Dermis blood vessel endothelial cell (primary cell): ENCODE measurements around the gene CAMK1D. TPM values are rescaled to one million over a fixed set of nuclear protein-coding genes. Genes with fewer than 3 reads are reported as not detected.
"Not testable (repeated sequence)": the region's sequence is repeated elsewhere in the genome, so short reads cannot be mapped to it uniquely, and the experiment has no call there.

Experiments used
- DNase-seq: peaks from one replicate; pipeline ENCODE4 v3.0.0; 2010
- total RNA-seq: library from RNA; depleted of rRNA; stranded (reverse); fragments of >200 nt; gene quantifications from 2 replicates; pipeline ENCODE4 v1.2.3, GENCODE V29; 2014

Gene CAMK1D
- total RNA-seq, 1 donor from 2014 or later: 0.85 TPM

DNA sequence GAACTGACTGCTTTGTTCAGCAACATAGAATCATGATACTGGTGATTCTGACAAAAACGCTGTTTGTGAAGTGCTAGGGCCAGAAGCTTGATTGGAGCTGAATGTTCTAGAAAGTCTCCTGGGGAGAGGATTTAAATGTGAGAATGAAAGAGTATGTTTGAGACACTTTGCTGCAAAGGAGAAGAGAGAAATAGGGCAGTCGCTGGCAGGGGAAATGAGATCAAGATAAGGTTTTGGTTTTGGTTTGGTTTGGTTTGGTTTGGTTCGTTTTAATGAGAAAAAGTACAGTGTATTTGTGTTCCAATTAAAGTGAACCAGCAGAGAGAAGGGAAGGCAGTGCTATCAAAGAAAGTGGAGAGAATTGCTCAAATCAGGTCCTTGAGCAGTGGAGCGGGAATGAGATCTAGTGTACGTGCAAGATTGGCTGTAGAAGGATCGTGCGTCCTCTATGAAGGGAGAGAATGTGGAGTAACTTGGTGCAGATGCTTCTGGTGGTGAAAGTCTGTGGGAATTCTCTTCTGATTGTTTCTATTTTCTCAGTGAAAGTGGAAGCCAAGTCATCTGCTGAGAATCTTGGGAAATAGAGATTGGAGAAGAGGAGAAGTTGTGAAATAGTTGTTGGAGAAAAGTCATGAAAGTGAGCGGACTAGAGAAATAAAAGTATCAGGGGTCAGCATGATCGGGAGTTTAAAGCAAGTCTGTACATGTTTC, 381.6 kb downstream of the CAMK1D start:
- no peak for DNase-seq

DNA sequence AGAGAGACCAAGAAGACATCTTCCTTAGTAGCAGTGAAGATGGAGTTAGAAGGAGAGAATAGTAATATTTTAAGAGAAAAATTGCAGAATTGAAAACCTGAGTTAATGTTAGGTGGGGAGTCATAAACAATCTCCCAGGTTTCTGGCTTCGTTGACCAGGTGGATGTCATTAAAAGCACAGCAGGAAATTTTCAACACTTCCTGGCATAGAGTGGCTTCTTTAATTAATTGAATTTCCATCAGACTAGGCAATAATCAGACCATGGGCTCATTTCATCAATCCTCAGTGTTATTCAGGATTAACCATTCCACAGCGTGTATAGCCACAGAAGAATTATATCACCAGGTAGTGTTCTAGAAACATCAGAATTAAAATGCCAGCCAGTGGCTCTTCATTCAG, 383.9 kb downstream of the CAMK1D start:
- no peak for DNase-seq

DNA sequence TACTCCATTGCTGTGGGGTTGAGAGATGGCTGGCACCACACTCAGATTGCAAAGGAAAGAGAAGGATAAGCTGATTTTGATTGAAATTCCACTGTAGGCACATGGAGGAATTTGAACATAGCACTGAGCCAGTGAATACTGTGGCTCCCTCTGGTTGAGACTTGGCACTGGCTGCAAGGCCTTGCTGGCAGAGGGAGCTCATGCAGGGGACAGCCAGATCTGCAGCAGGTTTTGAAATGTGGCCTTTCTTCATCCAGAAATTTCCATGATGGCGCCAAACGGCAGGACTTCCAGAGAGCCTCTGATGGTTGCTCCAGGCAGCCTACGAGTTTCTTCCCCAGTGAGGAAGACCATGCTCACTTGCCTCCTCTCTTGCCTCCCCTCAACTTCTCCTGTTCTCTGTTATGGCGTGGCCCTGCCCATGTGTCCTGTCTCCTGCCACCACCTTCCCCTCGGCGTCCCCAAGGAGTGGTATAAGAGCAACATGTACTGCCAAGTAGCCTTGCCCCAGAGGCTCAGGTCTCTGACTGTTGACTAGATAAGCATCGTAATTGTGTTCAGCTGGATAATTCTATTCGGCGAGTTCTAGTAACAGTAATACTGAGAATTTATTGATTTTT, 386.6 kb downstream of the CAMK1D start:
- DNase-seq: no peak

DNA sequence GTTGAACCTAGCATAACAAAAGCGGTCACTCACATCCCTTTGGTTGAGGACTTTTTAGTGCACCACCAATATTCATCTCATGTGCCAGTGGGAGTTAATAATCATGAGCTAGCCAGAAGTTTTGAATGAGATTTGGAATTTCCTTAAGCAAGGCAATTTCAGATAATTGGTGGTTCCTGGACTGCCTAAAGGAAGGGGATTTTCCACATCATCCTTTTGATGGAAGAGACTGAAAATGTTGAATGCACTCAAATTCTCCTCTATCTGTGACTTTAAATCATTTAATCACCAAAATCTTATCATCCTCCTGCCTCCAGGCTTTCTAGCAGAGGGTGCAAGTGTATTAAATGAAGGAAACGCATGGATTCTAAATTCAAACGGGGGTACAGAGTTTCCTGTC, 391.5 kb downstream of the CAMK1D start:
- DNase-seq: no peak

DNA sequence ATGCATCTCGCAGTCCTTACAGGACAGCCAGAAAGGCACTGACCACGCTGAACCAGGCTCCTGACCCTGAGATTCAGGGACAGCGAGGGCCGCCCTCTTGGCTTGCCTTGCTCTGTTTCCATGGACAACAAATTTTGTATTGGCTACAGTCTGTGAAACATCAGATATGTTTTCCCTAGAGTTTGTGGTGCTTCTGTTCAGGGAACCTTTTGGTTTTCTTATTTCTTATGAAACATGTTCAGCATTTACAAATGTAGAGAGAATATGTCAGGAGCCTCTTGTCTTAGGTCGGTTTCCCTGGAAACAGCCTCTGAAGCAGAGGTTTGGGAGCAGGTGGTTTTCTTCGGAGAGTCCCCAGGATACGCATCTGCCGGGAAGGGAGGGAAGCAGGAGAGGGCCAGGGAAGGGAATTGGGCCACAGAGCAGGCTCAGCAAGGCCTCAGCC, 392.0 kb downstream of the CAMK1D start:
- DNase-seq: no peak

DNA sequence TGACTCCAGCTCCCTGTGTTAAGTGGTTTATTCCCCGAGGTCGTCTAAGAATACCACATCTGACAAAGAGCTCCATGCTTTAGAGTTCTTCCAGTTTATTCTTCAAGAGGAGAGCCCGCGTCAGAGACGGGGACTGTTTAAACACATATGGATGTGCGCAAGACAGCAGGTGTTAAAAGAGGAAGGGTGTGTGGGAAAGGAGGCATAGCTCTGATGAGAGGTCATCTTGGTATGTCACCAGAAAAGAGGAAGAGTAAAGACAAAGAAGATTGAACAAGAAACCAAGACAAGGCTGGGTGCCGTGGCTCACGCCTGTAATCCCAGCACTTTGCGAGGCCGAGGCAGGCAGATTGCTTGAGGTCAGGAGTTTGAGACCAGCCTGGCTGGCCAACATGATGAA, 393.4 kb downstream of the CAMK1D start:
- DNase-seq: no peak

DNA sequence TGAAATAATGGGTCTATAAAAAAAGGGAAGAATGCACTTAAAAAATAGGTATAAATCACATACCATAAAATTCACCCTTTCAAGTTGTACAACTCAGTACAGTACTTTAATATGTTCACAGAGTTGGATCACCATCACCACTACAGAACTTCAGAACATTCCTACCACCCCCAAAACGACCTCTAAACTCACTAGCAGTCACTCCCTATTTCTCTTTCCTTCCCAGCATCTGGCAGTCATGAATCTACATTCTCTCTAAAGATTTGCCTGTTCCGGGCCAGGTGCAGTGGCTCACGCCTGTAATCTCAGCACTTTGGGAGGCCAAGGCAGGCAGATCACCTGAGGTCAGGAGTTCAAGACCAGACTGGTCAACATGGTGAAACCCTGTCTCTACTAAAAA, 394.1 kb downstream of the CAMK1D start:
- not testable (repeated sequence) for DNase-seq

DNA sequence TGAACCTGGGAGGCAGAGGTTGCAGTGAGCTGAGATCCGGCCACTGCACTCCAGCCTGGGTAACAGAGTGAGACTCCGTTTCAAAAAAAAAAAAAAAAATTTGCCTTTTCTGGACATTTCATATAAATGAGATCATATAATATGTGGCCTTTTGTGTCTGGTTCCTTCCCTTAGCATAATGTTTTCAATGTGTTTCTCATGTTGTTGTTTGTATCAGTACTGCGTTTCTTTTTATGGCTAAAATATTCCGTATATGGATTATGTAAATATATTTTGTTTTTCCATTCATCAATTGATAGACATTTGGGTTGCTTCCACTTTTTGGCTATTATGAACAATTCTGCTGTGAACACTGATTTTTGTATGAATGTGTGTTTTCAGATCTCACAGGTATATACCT, 394.6 kb downstream of the CAMK1D start:
- no peak for DNase-seq

DNA sequence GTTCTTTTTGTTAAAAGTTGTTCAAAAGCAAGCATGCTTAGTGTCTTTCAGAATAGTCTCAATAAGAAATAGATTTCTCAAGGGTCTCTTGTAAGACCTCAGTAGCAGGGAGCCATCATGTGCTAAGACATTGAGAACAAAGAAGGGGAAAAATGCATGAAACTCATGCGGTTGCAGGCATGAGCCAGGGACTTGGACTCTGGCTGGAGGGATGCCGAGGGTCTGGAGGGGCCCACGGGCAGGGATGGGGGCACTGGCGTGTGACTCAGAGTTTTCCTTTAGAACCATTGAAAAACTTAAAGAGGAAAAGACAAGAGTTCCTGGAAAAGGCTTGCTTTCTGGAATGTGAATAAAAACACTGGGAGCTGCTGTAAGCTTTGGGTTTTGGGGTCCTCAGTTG, 398.8 kb downstream of the CAMK1D start:
- no peak for DNase-seq

DNA sequence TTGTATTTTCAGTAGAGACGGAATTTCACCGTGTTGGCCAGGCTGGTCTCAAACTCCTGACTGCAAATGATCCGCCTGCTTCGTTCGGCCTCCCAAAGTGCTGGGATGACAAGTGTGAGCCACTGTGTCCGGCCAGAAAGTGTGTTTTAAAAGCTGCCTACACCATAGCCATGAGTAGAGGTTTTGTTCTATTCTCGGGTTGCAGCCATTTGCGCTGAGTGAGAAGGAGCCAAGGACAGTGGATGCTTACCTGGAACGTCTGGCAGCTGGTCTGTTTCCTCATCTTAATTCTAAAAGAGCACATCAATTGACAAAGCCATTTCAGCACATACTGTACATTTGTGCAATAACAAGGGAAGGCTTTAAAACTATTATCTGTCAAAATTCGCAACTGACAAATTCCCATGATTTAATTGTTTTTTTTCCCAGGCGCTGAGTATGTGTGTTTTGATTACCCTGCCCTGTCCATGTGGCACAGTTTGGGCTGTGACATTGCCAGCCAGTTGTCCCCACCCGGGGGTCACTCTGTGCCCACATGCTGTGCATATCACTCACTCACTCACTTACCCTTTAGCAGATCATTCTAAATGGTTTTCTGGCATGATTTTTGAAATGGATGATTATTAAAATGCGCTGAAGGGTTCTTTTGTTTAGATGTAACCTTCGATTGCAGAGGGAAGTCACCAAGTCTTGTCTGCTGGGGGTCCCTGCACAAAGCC, 400.6 kb downstream of the CAMK1D start:
- no peak for DNase-seq

DNA sequence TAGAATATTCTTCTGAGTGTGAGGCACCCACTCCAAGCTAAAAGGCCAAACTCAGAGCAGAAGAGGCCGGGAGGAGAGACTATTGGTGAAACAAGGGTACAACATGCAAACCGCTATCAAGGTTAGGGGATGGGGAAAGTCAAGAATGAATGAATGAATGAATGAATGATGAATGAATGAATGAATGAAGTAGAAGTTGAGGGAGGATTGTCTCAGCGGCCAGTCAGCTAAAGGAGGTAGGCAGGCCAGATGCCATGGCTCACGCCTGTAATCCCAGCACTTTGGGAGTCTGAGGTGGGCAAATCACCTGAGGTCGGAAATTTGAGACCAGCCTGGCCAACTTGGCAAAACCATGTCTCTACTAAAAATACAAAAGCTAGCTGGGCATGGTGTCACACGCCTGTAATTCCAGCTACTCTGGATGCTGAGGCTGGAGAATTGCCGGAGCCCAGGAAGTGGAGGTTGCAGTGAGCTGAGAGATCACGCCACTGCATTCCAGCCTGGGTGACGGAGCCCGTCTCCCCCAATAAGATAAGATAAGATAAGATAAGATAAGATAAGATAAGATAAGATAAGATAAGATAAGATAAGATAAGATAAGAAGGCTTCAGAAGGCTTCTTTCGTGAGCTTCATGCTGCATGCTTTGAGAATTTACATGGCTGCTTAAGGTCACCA, 401.3 kb downstream of the CAMK1D start:
- DNase-seq: no peak

DNA sequence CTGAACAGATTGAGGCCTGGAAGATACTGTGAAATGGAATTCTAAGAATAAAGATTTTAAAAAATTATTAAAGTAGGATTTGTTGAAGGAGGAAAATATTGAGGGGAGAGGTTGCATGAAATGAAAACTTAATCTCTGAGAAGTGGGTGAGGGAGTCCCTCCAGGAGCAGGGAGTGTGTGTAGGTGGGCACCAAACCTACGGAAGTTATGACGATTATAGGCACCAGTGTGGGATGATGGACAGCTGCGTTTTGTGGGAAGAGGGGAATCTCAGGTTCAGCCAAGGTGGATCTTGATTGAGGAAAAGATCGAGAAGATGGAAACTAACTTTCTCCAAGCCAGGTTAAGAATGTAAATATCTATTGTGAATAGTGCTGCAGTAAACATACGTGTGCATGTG, 405.7 kb downstream of the CAMK1D start:
- DNase-seq: no peak

DNA sequence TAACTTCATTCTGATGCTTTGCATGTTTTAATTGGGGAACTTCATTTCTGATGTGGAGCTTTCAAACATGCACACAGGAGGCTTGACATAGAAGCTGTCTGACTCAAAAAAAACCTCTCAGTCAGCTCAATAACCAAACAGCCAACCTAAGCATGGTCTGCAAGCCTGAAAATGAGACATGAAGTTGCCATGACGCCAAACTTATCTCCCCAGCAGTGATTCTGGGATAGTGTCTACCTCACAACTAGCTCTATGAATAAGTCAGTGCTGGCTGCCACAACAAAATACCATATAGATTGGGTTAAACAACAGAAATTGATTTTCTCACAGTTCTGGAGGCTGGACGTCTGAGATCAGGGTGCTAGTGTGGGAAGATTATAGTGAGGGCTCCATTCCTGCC, 408.0 kb downstream of the CAMK1D start:
- DNase-seq: no peak

DNA sequence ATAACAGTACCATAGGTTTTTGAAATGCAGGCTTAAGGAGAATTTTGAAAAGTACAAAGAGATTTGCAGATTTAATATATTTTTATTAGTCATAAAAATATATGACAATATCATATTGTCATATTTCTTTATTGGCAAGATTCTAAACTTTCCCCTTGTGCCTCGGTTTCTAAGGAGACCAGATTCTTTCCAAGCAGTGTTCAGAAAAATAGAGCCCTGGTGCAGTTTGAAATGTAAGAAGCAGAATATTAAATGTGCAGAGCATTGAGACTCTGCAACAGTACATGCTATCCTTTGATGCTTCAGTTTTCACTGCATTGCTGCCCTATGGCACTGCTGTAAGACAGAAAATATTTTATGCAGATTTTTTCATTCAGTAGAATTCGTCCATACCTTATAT, 408.9 kb downstream of the CAMK1D start:
- no peak for DNase-seq

DNA sequence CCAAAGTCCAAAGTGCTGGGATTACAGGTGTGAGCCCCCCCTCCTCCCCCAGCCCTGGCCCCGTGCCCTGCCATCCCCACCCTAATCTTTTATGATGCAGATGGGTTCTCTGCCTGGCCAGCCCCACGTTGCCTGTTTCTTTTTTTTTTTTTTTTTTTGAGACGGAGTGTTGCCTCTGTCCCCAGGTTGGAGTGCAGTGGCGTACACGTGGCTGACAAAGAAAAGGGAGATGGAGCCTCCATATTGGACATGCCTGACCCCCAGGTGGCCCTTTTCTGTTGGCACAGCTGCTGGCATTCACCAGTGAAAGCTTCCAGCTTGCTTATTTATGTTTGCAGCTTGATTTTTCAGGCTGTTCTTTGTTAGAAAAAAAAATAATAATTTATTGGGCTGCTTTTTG, 416.9 kb downstream of the CAMK1D start:
- DNase-seq: no peak

DNA sequence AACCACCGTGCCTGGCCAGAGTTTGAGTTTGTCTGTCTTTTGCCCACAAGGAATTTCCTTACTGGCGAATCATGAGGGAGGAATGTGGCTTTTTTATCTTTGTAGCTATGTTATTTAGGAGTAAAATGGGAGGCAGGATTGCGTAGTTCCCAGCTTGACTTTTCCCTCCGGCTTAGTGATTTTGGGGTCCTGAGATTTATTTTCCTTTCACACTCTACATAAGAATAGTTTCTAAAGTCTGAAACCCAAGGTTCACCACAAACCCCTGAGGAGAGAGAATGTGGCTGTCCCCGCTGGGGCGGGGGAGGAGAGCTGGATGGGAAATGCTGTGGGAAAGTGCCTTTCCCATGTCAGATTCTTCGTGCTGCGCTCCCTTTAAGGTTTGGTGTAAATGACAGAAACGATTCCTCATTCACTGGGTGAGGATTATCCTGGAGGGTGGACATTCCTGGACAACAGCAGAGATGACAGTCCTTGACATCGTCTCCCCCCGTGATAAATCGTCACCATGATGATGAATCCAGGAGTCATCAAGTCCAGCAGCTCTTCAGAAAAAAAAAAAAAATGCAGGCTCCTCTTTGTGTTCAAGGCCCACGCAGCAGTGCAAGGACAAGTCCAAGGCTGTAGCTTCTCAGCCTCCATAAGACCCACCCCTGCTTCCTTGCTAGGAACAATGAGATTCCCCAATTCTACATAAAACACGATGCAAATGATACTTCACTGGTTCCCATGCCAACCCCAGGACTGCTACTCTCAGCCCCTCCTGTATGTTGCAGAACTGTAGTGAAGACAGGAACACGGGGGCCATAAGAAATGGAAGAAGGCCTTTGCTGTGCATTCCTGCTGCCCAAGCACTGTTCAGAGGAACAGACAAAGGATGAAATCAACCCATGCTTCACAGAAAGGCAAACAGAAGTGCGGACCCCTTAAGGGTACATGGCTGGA, 419.1 kb downstream of the CAMK1D start:
- no peak for DNase-seq

DNA sequence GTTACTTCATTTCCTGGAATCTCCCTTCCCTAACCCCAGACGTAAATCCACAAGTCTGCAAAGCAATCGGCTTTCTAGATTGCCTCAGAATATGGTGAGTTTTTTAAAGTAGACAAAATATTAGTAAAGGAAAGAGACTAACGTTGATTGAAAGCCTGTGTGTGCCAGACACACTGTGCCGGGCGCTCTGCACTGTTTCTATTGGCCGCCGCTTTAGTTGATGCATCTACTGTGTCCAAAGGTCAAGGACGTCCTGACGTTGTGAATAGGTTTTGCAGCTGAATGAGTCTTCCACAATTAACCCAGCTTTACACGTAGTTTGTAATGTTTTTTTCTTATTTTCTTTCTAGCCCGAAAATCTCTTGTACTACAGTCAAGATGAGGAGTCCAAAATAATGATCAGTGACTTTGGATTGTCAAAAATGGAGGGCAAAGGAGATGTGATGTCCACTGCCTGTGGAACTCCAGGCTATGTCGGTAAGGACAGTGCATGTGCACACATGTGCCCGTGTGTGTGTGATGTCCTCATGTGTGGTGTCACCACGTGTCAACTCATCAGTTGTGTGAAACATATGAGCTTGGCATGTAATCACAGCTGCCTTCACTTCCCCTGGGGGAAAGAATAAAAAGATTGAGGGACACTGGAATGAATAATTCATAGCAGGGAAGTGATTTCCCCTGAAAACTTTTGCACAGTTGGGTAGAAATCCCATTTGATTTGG, 420.1 kb downstream of the CAMK1D start:
- no peak for DNase-seq

DNA sequence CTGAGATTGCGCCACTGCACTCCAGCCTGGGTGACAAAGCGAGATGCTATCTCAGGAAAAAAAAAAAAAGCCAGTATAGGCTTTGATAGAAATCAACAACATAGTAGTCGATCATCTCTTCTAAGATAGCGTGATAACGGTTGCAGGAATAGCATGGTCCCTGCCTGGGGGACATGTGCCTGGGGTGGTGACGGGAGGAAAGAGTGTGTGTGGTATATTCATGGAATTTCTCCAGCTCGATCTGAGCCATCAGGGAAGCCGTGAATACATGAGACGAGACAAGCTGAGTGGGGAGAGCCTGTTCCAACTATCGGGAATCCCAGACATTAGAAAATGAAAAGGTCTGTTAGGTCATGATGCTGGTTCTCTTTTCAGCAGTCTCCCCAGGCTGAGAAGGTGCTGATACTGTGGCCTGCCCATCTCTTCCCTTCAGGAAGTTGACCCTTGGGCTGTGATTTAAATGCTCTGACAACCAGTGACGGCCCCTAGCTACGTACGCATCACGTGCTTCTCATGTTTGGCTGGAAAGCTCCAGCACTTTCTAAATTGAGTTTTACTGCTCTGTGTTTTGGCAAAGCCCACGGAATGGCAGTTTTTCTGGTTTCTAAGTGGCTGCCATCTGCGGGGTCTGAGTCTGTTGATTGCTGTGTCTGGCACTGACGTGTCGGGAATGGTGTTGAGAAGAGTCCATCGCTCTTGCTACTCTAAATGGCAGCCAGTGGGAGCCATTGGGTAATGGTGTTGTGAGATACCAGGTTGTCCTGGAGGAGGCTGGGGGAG, 422.8 kb downstream of the CAMK1D start:
- no peak for DNase-seq

DNA sequence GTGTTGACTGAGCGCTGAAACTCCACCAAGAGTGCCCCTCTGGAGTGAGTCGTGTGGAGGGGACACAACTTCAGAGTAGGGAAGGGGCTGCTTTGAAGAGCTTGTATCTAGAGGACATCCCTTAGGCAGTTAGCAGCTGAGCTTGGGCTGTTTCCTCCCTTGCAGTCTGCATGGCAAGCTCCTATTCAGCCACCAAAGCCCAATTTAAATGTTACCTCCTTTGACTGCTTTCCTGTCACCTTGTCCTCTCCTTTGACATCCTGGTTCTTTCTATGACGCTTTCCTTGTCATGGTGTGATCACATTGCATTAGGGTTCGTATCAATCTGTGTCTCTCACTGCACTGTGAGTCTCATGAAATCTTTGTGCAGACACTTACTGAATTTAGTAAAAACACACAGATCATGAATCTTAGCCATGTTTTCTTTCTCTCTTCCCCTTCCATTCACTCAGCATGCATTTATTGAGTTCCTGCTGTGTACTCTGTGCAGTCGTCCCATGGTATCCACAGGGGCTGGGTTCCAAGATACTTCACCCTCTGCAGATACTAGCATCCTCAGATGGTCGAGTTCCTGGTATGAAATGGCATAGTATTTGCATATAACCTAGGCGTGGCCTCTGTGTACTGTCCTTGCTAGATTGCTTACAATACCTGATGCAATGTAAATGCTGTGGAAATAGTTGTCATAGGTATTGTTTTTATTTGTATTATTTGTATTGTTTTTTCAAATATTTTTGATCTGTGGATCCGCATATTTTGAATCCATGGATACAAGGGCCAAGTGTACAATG, 423.6 kb downstream of the CAMK1D start:
- no peak for DNase-seq
